KMS-11 (cell line): ENCODE data around the gene DENND1A.
"Not testable (repeated sequence)": the region's sequence is repeated elsewhere in the genome, so short reads cannot be mapped to it uniquely, and the experiment has no call there.

Experiments used
- H2AFZ ChIP-seq: fragments of 200-600 bp; sonication (generic); 2 replicates; pipeline ENCODE4 v1.6.1; 2016; ENCODE audit warnings: antibody characterized with exemption, mixed run types, low read depth
- H3K27ac ChIP-seq: fragments of 200-600 bp; sonication (generic); 2 replicates; pipeline ENCODE4 v1.6.1; 2016; ENCODE audit warnings: mild to moderate bottlenecking, mixed run types
- H3K27me3 ChIP-seq: fragments of 200-600 bp; sonication (generic); 2 replicates; pipeline ENCODE4 v1.6.1; 2017; ENCODE audit warnings: mild to moderate bottlenecking, low read depth, mixed run types, moderate library complexity; ENCODE audit not compliant: insufficient read depth
- H3K36me3 ChIP-seq: fragments of 200-600 bp; sonication (generic); 2 replicates; pipeline ENCODE4 v1.6.1; 2017; ENCODE audit warnings: mild to moderate bottlenecking, mixed run types; ENCODE audit not compliant: insufficient read depth
- H3K4me1 ChIP-seq: fragments of 200-600 bp; sonication (generic); 2 replicates; pipeline ENCODE4 v1.6.1; 2016; ENCODE audit warnings: mild to moderate bottlenecking, low read depth, mixed run types; ENCODE audit not compliant: poor library complexity, severe bottlenecking
- H3K4me2 ChIP-seq: fragments of 200-600 bp; sonication (generic); 2 replicates; pipeline ENCODE4 v1.7.0; 2016; ENCODE audit warnings: mild to moderate bottlenecking, mixed run types
- H3K4me3 ChIP-seq: fragments of 200-600 bp; sonication (generic); IDR thresholded peaks from 2 replicates; pipeline ENCODE4 v1.6.1; 2017; ENCODE audit warnings: low read depth, low read length, mixed read lengths; ENCODE audit not compliant: insufficient read depth
- H3K79me2 ChIP-seq: fragments of 200-600 bp; sonication (generic); 2 replicates; pipeline ENCODE4 v1.6.1; 2016; ENCODE audit warnings: low read depth, mixed run types; ENCODE audit not compliant: insufficient read depth
- H3K9ac ChIP-seq: fragments of 200-600 bp; sonication (generic); 2 replicates; pipeline ENCODE4 v1.6.1; 2016; ENCODE audit warnings: mild to moderate bottlenecking, mixed run types
- H4K20me1 ChIP-seq: fragments of 200-600 bp; sonication (generic); 2 replicates; pipeline ENCODE4 v1.6.1; 2016; ENCODE audit warnings: mild to moderate bottlenecking, mixed run types; ENCODE audit not compliant: insufficient read depth
- CTCF ChIP-seq: fragments of 200-600 bp; sonication (generic); conservative IDR thresholded peaks from 2 replicates; pipeline ENCODE4 v1.6.1; 2017; ENCODE audit warnings: low read depth, mild to moderate bottlenecking, antibody characterized with exemption, low read length, moderate library complexity, mixed read lengths

The DENND1A gene

GRCh38 chr9:123946101-123946821 is 16.3 kb upstream of the DENND1A start:
- no peaks in the 10 kb centered on the region for H4K20me1 ChIP-seq
- H3K4me1 ChIP-seq, result no peaks in the 10 kb centered on the region
- H3K36me3 ChIP-seq, result no peaks in the 10 kb centered on the region
- TF ChIP-seq CTCF, result no peak
- H3K79me2 ChIP-seq, result no peaks in the 10 kb centered on the region
- no peak overlapping the region for H2AFZ ChIP-seq
- no peaks in the 10 kb centered on the region for H3K27me3 ChIP-seq
- H3K4me3 ChIP-seq, result no peak overlapping the region
- no peak overlapping the region for H3K9ac ChIP-seq
- H3K27ac ChIP-seq, result no peak overlapping the region
- no peak overlapping the region for H3K4me2 ChIP-seq

DNA sequence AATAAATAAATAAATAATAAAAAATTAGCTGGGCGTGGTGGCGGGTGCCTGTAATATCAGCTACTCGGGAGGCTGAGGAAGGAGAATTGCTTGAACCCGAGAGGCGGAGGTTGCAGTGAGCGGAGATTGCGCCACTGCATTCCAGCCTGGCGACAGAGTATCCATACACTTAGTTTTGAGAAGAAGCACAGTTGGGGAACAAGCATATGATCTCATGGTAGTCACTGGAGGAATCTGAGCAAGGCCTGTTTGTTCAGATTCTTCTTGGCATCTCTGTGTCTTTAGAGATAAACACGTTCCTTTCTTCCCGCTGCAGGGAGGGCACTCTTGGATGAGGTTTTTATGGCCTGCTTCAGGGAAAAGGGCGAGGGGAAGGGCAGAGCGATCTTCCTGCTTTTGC is 15.6 kb upstream of the DENND1A start:
- no peak overlapping the region for H3K4me3 ChIP-seq
- H3K9ac ChIP-seq, result no peak overlapping the region
- H3K4me1 ChIP-seq, result no peaks in the 10 kb centered on the region
- no peaks in the 10 kb centered on the region for H3K79me2 ChIP-seq
- H2AFZ ChIP-seq, result no peak overlapping the region
- no peak overlapping the region for H3K27ac ChIP-seq
- no peaks in the 10 kb centered on the region for H3K27me3 ChIP-seq
- H3K4me2 ChIP-seq, result no peak overlapping the region
- TF ChIP-seq CTCF, result no peak
- no peaks in the 10 kb centered on the region for H4K20me1 ChIP-seq
- no peaks in the 10 kb centered on the region for H3K36me3 ChIP-seq

GRCh38 chr9:123944464-123944863 is 14.5 kb upstream of the DENND1A start:
- H2AFZ ChIP-seq, H3K9ac ChIP-seq, H3K27me3 ChIP-seq, H3K79me2 ChIP-seq, H4K20me1 ChIP-seq, H3K27ac ChIP-seq, H3K4me1 ChIP-seq, H3K4me3 ChIP-seq, H3K36me3 ChIP-seq, H3K4me2 ChIP-seq: not testable (repeated sequence)

DNA sequence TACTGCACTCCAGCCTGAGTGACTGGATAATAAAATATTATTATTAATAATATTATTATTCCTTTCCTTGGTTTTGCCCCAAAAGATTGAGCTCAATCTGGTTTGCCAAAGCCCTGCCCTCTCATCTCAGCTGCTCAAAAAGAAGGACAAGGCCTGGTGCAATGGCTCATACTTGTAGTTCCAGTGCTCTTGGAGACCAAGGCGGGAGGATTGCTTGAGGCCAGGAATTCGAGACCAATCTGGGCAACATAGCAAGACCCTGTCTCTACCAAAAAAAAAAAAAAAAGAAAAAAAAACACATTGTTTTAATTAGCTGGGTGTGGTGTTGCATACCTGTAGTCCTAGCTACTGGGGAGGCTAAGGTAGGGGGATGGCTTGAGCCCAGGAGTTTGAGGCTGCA is 13.7 kb upstream of the DENND1A start:
- no peaks in the 10 kb centered on the region for H3K36me3 ChIP-seq
- H4K20me1 ChIP-seq, result no peaks in the 10 kb centered on the region
- no peaks in the 10 kb centered on the region for H3K27me3 ChIP-seq
- H3K4me1 ChIP-seq, result no peaks in the 10 kb centered on the region
- H3K79me2 ChIP-seq, result no peaks in the 10 kb centered on the region
- TF ChIP-seq CTCF, result no peak
- no peak overlapping the region for H3K27ac ChIP-seq
- H2AFZ ChIP-seq, result no peak overlapping the region
- H3K4me3 ChIP-seq, result no peak overlapping the region
- no peak overlapping the region for H3K9ac ChIP-seq
- H3K4me2 ChIP-seq, result no peak overlapping the region

GRCh38 chr9:123942542-123942941 is 12.6 kb upstream of the DENND1A start:
- no peak overlapping the region for H3K4me3 ChIP-seq
- H3K4me2 ChIP-seq, result no peak overlapping the region
- H3K9ac ChIP-seq, result no peak overlapping the region
- H3K27ac ChIP-seq, result no peak overlapping the region
- no peak for TF ChIP-seq CTCF
- H3K36me3 ChIP-seq, result no peaks in the 10 kb centered on the region
- H2AFZ ChIP-seq, result no peak overlapping the region
- no peaks in the 10 kb centered on the region for H3K4me1 ChIP-seq
- H3K79me2 ChIP-seq, result no peaks in the 10 kb centered on the region
- no peaks in the 10 kb centered on the region for H3K27me3 ChIP-seq
- H4K20me1 ChIP-seq, result no peaks in the 10 kb centered on the region
